GOT3 (cell line): Measurements from ENCODE around the gene TSTD2.
"Not testable (repeated sequence)": the region's sequence is repeated elsewhere in the genome, so short reads cannot be mapped to it uniquely, and the experiment has no call there.

Experiments
- DNase-seq: peaks from one replicate; lab custom pipeline; 2025; ENCODE audit warnings: mixed read lengths; lab: John Stamatoyannopoulos, UW

Gene TSTD2

DNA sequence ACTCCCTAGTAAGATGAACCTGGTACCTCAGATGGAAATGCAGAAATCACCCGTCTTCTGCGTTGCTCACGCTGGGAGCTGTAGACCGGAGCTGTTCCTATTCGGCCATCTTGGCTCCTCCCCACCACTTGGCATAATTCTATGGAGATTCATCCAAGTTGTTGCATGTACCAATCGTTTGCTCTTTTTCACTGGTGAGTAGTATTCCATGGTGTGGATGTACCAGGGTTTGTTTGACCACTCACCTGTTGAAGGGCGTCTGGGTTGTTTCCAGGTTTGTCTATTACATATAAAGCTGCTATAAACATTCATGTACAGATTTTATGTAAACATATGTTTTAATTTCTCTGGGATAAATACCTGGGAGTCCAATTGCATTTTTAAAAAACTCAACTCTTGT is 46.3 kb downstream of the TSTD2 start:
- DNase-seq = not testable (repeated sequence)

DNA sequence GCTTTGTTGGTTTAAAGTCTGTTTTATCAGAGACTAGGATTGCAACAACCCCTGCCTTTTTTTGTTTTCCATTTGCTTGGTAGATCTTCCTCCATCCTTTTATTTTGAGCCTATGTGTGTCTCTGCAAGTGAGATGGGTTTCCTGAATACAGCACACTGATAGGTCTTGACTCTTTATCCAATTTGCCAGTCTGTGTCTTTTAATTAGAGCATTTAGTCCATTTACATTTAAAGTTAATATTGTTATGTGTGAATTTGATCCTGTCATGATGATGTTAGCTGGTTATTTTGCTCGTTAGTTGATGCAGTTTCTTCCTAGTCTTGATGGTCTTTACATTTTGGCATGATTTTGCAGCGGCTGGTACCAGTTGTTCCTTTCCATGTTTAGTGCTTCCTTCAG is 48.4 kb downstream of the TSTD2 start:
- DNase-seq = not testable (repeated sequence)

DNA sequence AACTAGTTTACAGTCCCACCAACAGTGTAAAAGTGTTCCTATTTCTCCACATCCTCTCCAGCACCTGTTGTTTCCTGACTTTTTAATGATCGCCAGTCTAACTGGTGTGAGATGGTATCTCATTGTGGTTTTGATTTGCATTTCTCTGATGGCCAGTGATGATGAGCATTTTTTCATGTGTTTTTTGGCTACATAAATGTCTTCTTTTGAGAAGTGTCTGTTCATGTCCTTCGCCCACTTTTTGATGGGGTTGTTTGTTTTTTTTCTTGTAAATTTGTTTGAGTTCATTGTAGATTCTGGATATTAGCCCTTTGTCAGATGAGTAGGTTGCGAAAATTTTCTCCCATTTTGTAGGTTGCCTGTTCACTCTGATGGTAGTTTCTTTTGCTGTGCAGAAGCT is 51.6 kb downstream of the TSTD2 start:
- DNase-seq = not testable (repeated sequence)

DNA sequence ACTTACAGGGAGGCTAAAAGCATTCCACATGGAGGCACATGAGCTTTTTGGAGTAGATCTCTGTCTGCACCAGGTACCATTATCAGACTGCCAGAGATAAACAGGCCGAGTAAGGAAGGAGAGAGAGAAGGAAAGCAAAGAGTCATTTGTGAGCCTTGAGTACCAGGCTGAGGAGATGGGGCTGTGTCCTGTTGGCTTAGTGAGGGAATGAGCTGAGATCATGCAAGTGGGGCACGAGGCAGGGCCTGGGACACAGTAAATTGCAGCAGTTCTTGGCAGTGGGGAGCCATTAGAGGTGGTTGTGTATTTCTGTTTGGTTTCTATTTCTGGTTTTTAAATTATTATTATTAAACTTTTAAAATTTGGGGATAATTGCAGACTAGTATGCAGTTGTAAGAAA is 53.3 kb downstream of the TSTD2 start:
- DNase-seq = no peak

DNA sequence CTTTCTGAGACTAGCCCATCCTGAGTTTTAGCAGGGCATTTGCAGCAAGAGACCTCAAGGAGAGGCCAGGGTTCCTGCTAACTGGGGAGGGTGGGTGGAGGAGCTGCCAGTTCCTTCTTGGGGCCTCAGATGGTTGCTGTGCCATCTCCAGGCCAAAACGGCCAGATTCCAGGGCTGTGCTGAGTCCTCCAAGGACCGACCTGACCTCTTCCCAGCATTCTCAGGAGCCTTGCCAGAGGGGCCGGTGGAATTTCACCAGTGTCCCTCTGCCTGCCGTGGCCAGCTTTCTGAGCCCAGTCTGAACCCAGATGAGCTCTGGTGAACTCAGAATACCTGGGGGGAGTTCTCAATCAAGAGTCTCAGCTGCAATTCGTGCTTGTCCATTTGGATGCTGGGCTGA is 54.3 kb downstream of the TSTD2 start:
- DNase-seq = no peak

DNA sequence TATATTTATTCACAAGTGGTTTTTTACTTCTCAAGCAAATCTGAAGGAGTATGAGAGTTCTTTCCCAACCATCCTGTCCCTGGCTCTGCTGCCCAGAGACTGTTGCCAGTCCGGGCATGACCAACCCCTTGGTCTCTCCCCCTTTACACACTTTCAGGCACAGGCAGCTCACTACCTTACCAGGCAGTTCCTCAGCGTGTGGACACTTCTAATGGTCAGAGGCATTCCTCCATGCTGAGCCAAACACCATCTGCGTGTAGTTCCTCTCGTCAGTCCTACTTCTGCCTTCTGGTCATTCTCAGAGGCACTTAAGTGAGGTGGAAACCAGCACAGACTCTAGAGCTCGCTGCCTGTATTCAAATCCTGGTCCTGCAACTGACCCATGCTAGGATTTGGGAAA is 56.1 kb downstream of the TSTD2 start:
- DNase-seq = no peak

DNA sequence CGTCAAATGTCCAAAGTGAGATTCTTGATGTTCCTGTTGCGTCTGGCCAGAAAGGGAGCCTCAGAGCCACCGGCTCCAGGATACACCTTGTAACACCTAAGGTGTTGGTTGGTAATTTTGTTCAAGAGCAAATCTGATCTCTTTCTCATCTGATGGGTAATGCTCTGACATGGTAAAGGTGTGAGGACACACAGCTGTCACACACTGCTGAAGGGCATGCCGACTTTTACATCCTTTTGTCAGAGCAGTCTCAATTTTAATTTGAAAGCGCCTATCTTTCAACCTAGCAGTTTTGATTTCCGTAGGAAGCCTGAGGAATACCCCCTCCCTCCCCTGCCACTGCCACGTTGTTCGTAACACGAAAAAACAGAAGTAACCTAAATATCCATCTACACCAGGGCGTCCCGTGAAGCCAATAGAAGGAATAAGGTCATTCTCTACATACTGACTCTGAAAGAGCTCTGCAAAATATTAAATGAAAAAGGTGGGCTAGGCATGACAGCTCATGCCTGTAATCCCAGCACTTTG is 57.4 kb downstream of the TSTD2 start:
- DNase-seq = no peak

DNA sequence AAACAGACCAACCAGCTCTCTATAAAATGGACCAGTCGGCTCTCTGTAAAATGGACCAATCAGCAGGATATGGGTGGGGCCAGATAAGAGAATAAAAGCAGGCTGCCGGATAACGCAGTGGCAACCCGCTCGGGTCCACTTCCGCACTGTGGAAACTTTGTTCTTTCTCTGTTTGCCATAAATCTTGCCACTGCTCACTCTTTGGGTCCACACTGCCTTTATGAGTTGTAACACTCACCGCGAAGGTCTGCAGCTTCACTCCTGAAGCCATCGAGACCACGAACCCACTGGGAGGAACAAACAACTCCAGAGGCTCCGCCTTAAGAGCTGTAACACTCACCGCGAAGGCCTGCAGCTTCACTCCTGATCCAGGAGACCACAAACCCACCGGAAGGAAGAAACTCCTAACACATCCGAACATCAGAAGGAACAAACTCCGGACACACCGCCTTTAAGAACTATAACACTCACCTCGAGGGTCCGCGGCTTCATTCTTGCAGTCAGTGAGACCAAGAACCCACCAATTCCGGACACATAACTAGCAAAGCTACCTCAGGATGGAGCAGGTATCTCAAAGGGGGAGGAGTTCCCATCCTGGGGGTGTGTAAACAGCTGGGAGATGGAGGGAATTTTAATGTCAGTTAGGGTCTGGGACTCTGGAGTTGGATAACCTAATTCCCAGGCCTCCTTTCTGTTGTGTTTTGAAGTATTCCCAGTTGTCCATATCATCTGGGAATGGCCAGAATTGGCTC is 58.1 kb downstream of the TSTD2 start:
- not testable (repeated sequence) for DNase-seq

DNA sequence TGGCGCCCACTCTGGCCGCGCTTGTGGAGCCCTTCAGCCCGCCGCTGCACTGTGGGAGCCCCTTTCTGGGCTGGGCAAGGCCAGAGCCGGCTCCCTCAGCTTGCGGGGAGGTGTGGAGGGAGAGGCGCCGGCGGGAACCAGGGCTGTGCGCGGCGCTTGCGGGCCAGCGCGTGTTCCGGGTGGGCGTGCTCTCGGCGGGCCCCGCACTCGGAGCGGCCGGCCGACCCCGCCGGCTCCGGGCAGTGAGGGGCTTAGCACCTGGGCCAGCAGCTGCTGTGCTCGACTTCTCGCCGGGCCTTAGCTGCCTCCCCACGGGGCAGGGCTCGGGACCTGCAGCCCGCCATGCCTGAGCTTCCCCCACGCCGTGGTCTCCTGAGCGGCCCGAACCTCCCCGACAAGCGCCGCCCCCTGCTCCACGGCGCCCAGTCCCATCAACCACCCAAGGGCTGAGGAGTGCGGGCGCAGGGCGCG is 59.0 kb downstream of the TSTD2 start:
- not testable (repeated sequence) for DNase-seq

DNA sequence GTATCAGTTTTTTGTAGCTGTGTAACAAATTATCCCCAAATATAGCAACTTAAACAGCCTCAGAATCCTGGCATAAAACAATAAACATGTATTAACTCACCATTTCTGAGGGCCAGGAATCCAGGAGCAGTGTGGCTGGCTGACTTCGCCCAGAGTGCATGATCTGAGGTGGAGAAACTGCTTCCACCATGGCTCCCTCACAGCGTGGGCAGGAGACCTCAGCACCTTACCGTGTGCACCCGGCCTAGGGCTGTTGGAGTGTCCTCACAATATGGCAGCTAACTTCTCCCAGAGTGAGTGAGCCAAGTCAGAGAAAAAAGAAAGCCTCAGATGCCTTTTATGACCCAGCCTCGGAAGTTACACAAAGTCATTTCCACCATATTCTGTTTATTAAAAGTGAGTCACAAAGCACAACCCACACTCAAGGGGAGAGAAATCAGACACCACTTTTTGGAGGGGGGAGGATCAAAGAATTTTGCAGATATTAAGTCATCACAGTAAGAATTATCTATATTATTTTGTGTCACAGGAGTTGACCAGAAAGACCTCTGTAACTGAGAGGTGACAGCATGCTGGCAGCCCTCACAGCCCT is 59.6 kb downstream of the TSTD2 start:
- DNase-seq = no peak

DNA sequence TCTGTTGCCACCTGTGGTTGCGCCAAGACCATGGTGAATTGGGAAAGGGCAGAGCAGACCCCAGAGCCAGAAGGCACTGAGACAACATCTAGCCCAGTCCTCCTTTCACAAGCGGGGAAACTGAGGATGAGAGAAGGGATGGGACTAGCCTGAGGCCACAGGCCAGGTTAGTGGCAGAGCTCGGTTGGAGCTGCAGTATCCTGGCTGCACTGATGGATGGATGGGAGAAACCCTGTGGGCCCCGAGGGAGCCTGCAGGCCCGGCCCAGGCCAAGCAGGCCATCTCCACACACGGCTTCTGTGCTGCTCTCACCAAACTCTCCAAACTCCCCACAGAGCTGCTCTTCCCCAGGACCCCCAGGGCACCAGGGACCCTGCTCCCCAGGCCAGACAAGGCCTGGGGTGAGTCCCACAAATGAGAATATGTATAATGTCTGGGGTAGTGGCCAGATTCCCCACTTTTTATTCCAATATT is 60.2 kb downstream of the TSTD2 start:
- DNase-seq = no peak

DNA sequence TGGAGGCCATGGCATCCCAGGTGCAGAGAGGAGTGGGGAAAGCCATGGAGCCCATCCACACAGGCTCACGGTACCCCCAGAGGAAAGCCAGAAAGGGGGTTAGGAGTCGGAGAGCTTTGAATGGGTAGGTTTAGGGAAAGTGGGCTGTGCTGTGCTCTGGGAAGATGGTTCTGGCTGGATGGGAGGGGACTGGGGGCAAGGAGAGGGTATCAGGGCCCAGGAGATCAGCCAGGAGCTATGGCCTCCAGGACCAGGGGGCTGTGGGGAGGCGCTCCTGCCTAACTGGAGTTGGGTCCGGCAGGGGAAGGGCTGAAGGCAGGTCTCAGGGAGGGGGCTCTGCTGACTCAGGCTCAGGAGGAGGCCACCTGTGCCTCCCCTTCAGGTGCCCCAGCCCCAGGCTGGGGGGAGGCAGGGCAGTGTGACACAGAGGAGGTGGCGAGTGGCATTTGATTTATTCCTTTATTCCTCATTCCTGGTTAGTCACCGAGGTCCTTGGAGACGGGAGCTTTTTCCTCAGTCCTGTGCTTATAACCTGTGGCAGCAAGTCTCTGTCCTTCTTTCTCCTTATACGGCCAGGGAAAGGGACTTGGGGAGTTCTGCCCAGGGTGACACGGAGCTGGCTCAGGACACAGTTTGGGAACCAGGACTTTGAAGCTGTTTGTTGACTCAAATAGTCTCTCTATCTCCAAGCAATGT is 60.8 kb downstream of the TSTD2 start:
- no peak for DNase-seq

DNA sequence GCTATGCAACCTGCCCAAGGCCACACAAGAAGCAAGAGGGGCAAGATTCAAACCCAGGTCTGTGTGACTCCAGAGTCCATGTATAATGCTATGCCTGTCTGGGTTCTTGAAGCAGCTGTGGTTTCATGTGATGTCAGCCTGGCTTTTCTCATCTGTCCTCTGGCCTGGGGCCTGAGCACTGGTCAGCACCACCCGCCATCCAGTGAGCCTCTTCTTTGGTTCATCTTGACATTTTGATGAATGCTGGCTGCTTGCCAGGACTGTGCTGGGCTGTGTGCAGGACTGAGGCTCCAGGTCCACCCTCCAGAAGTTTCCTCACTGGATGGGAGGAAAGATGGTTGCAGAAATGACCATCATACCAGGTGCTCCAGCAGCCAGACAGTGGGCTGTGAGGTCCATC is 61.5 kb downstream of the TSTD2 start:
- DNase-seq = no peak

DNA sequence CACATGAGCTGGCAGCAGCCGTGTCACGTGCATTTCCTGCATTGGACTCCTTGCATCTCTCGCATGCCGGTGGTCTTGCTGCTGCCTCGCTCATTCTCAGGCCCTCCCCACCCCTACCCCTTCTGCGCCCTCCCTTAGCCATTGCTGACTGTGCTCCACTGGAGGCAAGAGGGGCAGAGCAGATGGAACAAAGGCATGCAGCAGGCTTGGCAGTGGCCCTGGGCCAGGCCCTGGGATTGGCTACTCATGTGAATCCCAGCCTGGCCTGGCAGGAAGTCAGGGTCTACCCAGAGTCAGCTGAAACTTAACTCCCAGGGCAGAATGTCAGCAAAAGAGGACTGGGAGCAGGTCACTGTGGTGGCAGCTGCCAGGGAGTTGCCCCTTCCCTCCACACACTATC is 62.3 kb downstream of the TSTD2 start:
- no peak for DNase-seq

DNA sequence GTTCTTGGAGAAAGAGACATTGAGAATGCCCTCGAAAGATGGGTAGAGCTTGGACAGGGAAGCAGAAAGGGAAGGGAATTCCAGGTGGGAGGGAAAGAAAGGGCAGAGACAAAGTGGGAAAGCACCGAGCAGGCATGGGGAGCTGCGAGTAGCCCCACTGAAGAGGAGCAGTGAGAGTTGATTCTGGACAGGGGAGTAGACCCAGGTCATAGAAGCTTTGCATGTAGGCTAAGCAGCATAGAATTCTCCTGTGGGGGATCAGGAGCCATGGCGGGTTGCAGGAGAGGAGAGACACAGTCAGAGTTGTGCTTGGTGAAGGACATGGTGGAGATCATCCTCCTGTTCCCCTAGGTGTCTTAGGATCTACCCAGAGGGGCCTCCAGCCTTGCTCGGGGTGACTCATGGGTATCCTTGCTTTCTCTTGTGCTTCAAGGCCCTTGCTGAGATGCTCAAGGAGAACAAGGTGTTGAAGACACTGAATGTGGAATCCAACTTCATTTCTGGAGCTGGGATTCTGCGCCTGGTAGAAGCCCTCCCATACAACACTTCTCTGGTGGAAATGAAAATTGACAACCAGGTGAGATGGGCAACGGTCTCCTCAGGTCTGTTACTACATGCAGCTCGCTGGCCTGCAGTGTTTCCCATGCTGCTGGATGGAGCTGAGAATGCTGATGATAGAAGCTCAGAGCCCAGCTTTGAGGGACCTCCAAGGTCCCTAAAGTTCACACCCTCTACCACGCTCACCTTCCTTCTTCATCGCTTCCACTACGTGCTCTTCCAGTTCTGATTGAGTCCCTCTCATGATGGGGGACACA is 64.5 kb downstream of the TSTD2 start:
- DNase-seq = no peak

DNA sequence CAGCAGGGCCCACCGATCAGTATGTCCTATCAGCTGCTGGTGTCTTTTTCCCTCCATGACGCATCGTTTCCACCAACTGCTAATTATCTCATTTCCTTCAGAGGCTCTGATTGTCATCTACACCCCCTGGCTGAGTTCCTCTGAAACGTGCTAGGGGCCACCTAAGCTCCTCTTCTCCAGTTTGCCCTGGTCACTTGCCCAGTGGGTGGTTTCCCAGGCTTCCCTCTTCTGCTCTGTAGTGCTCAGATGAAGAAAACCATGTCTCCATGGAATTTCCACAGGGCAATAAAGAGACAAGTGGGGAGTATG is 65.3 kb downstream of the TSTD2 start:
- DNase-seq = no peak

DNA sequence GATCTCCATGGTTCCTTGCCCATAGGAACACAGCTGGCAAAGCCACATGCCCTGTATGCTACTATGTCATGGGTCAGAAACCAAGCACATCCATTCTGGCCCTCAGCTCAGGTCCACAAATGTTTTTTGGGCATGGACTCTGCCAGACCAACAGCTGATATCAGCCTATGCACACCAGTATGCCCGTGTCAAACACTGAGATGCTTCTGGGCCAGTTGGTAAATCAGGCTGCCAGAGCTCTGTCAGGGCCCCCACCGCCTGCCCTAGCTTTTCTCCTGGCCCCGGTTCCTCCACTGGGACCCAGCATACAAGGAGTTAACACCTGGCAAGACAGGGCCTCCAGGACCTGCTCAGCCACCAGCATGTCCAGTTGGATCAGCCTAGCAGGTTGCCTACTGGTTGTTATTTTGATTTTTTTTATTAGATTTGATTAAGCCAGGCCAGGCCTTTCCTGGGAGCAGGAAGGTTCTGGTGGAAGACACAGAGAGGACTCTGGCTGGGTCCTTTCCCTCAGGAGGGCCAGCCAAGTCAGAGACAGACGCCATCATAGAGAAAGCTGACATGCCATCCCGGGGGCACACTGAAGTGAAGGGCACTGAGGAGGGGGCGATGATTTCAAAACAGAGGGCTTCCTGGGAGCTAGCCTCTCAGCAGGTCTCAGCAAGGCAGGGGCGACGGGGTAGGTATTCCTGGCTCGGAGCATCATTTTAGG is 65.8 kb downstream of the TSTD2 start:
- DNase-seq = no peak

DNA sequence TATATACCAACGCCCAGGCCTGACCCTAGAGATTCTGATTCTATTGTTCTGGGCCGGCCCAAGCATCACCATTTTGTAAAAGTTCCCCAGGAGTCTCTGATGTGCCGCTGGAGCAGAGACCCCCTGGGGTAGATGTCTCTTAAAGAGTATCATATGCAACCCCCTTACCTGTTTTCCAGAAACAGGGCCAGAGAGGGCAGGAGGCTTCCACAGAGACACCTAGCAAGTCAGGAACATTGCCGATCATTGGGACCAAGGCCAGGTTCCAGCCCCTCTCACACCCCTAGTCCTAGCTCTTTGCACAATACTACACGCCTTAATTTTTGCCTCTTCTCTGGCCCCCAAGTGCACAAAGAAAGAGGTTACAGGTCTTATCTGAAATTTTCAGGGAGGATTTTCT is 67.9 kb downstream of the TSTD2 start:
- no peak for DNase-seq

DNA sequence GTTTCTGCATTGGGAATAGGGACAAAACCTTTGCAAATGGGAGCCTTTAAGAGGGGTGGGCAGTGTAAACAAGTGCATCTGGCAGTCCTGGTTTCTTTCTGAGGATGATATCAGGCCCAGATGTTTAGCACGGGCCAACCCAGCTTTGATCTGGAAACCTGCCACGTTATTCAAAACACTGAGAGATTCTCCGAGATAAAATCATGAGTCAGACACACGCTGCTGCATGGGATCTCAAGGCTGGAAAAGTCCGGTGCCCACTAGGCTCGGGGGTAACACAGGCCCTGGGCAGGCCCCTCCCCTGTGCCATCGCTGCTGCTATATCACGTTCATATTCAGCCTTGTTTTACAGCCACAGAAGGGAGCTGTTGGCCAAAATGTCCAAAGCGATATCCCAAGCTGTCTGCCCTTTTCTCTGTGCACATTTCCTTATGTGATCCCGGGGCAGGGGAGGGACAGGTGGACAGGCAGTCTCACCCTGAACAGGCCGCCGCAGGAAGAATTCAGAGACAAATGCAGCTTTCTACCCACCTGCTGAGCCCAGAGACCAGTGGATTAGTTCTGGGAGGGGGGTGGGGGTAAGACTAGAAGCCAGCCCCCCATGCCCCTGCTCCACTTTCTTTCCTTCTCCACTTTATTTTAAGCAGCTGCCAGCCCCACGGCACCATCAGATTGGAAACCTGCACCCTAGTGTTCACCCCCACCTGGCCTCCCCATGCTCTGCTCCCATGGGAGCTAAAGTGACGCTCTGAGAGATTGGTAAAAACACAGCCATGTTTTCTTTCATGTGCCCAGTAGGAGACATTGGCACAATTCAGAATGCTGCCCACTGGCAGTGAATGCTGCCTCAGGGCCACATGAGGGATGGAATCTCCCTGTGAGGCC is 68.6 kb downstream of the TSTD2 start:
- DNase-seq = no peak

DNA sequence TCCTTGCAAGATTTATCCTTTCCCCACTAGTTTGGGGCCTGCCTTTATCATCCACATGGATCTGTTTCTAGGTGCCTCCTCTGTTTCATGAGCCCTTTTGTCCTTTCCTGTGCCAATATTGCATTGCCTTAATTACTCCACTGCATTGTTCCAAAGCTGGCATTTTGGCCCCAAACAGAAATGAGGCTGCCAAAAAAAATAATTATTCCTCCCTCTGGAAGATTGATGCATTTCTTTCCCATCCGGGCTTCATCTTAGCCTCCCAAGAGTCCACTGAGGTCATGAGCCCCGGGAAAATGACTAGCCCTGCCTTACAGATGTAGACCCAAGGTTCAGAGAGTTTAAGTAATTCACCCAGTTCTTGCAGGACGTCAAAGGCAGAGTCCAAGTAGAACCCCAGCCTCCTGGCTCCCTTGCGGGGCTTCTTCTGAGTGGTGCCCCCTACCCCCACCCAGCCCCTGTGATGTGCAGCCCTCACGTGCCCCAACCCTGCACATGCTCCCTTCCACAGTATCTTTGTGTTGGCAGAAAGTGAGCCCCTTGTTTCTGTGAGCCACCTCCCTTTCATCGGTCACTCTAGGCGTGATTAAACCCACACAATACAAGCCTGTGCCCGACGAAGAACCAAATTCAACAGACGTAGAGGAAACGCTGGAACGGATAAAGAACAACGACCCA is 69.6 kb downstream of the TSTD2 start:
- DNase-seq = no peak
